22Rv1 (cell line): ENCODE measurements around the gene TMEM208.

ENCODE experiments used
- H3K27ac ChIP-seq: fragments of 450-650 bp; 2 replicates; pipeline ENCODE4 v1.5.1; 2017
- CTCF ChIP-seq: fragments of 450-650 bp; IDR thresholded peaks from 2 replicates; pipeline ENCODE4 v1.5.1; 2017; ENCODE audit warnings: mild to moderate bottlenecking
- ZFX ChIP-seq: fragments of 450-650 bp; IDR thresholded peaks from 2 replicates; pipeline ENCODE4 v1.6.1; 2017; ENCODE audit warnings: antibody characterized with exemption, borderline replicate concordance

TMEM208 gene

GRCh38 chr16:67230809-67231660 is 4.1 kb downstream of the TMEM208 start:
- no peak overlapping the region for H3K27ac ChIP-seq
- TF ChIP-seq CTCF = no peak
- TF ChIP-seq ZFX = no peak

- no peak for TF ChIP-seq CTCF
- TF ChIP-seq ZFX = no peak
Observed at GRCh38 chr16:67233596-67233995, 6.7 kb downstream of the TMEM208 start.

GRCh38 chr16:67234180-67234597 is 7.3 kb downstream of the TMEM208 start:
- H3K27ac ChIP-seq = no peak overlapping the region
- no peak for TF ChIP-seq ZFX

More at GRCh38 chr16:67233596-67233995, 6.7 kb downstream of the TMEM208 start:
- H3K27ac ChIP-seq = no peak overlapping the region

GRCh38 chr16:67235816-67236562 is 9.1 kb downstream of the TMEM208 start:
- TF ChIP-seq CTCF (no peak), ZFX (no peak)
- H3K27ac ChIP-seq = peak overlapping the region; percentile 42

GRCh38 chr16:67236563-67237395 is 9.8 kb downstream of the TMEM208 start:
- TF ChIP-seq ZFX (no peak), CTCF (no peak)
- peak overlapping the region; percentile 42 for H3K27ac ChIP-seq

GRCh38 chr16:67237396-67238277 is 10.7 kb downstream of the TMEM208 start:
- H3K27ac ChIP-seq = no peak overlapping the region
- TF ChIP-seq CTCF = no peak
- TF ChIP-seq ZFX = no peak

- no peak overlapping the region for H3K27ac ChIP-seq
- TF ChIP-seq ZFX = no peak
- no peak for TF ChIP-seq CTCF
Observed at GRCh38 chr16:67238278-67238575, 11.3 kb downstream of the TMEM208 start.
